ENCODE measurements around the gene FUOM.

DNA sequence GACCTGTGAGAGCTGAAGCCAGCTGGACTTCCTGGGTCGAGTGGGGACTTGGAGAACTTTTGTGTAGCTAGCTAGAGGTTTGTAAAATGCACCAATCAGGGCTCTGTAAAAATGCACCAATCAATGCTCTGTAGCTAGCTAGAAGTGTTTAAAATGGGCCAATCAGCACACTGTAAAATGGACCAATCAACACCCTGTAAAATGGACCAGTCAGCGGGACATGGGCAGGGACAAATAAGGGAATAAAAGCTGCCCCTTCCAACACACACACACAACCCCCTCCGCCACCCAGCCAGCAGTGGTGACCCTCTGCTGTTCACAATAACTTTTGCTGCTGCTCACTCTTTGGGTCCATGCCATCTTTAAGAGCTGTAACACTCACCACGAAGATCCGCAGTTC lies 42.0 kb downstream of the FUOM start:
- TF ChIP-seq, protein P1, sequence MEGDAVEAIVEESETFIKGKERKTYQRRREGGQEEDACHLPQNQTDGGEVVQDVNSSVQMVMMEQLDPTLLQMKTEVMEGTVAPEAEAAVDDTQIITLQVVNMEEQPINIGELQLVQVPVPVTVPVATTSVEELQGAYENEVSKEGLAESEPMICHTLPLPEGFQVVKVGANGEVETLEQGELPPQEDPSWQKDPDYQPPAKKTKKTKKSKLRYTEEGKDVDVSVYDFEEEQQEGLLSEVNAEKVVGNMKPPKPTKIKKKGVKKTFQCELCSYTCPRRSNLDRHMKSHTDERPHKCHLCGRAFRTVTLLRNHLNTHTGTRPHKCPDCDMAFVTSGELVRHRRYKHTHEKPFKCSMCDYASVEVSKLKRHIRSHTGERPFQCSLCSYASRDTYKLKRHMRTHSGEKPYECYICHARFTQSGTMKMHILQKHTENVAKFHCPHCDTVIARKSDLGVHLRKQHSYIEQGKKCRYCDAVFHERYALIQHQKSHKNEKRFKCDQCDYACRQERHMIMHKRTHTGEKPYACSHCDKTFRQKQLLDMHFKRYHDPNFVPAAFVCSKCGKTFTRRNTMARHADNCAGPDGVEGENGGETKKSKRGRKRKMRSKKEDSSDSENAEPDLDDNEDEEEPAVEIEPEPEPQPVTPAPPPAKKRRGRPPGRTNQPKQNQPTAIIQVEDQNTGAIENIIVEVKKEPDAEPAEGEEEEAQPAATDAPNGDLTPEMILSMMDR (IDR thresholded peaks at IDR 0.05; ENCODE audit: control extremely low read depth in 1 of 3, insufficient read depth in 1 of 3, low read depth in 1 of 3, low read length in 3 of 3): no peak
- TF ChIP-seq GABPA (IDR thresholded peaks at IDR 0.05; ENCODE audit: borderline replicate concordance, insufficient read depth, low read length) (no peak), TAF7 (optimal IDR thresholded peaks at IDR 0.05; ENCODE audit: borderline replicate concordance, low read depth, low read length) (no peak), POLR2A (IDR thresholded peaks at IDR 0.05; ENCODE audit: control extremely low read depth in 1 of 2, low read depth in 2 of 2, low read length in 2 of 2) (no peak), SP4 (IDR thresholded peaks at IDR 0.05; ENCODE audit: low read length) (no peak), CEBPB (IDR thresholded peaks at IDR 0.05; ENCODE audit: low read depth, low read length) (no peak)
